ENCODE results near the gene INSR.
"Not testable (repeated sequence)": the region's sequence is repeated elsewhere in the genome, so short reads cannot be mapped to it uniquely, and the experiment has no call there.

INSR gene

DNA sequence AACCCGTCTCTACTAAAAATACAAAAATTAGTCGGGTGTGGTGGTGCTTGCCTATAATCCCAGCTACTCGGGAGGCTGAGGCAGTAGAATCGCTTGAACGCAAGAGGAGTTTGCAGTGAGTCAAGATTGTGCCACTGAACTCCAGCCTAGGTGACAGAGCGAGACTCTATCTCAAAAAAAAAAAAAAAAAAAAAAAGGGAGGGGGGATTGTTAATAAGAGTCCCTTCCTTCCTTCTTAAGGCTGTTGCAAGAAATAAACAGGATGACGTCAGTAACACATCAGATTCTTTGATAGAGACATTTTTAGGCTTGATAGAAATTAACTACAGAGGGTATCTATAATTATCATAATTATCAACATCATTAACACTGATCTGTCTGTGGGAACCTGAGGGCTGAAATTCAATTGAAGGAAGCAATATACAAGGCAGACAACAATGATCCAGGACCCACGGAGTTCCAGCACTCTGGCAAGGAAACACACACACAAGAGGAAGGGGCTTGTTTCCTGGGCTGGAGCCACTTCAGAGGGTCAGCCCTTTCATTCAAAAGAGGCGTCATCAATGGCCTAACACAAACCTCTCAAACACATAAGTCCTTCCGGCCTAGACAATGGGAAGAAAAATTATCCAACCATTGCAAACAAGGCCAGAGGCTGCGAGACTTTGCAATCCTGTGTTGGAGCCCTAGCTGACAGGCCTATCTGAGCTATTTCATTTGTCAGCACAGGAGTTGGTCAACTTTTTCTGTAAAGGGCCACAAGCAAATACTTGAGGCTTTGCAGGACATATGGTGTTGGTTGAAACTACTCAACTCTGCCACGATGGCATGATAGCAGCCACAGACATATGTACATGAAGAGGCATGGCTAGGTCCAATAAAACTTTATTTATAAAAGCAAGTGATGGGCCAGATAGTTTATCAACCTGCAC, 105.2 kb downstream of the INSR start:
- DNase-seq, result no peak

DNA sequence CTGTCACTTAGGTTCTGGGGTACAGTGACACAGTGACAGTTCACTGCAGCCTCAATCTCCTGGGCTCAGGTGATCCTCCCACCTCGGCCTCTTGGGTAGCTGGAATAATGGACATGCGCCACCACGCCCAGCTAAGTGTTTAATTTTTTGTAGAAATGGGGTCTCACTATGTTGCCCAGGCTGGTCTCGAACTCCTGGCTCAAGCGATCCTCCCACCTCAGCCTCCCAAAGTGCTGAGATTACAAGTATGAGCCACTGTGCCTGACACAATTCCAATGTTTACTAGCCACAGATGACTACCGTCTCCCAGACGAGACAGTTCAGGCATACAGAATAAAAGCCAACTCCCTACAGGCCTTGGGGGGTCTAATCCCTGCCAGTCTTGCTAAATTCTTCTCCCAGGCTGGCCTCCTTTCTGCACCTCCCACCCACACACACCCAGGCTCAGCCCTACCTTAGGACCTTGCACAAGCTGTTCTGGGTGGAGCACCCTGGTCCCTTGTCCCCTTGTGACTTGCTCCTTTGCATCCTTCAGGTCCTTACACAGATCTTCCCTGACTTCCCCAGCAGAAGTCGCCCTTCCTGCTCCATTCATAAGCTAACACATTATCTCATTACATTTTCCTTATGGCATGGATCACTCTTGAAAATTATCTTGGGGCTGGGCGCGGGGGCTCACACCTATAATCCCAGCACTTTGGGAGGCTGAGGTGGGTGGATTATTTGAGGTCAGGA, 106.4 kb downstream of the INSR start:
- no peak for DNase-seq

DNA sequence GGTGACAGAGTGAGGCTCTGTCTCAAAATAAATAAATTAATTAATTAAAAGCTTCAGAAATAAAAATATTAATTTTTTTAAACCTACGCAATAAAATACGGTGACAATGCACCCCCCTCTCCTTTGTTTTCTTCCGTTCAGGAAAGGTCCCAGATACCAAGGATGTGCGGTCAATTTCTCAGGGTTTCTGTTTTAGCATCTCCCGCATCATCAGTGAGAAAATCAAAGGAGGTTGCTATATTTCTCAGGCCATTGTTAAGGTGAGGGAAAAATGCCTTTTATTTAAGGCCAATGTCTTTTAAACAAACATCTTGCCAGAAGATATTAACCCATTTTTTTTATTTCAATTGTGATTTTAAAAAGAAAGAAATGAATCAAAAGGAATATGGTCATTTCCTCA, 111.7 kb downstream of the INSR start:
- no peak for DNase-seq

DNA sequence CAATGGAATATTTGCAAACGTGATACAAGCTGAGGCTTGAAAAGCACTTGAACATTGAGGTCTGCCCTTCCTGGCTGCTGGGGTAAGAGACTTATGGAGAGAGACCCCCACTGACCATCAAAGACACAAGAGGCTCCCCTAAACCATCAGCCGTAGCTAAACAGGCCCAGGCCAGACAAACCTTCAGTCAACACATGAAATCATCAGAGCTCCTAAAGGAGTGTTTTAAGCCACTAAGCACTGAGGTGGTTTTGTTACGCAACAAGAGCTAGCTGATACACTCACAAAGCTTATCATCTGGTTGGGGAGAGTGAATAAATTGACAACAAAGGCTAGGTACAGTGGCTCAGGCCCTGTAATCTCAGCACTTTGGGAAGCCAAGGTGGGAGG, 114.3 kb downstream of the INSR start:
- DNase-seq, result no peak

DNA sequence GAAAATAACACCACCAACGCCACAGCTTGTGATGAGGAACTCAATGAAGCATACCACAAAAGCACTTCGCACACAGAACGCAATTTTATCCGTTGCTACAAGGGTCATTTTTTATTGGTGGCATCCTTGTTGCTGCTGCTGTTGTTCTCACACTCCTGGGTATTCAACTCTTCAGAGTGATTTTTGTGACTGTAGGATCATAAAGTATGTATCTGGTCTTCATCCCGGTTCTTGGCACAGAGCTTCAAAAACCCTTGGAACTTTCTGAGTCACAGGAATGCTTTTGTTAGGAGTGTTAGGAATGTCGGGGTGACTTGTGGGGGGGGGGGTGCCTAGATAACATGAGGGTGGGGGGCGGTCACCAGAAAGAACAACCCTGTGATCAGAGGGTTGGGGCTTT, 116.3 kb downstream of the INSR start:
- no peak for DNase-seq

DNA sequence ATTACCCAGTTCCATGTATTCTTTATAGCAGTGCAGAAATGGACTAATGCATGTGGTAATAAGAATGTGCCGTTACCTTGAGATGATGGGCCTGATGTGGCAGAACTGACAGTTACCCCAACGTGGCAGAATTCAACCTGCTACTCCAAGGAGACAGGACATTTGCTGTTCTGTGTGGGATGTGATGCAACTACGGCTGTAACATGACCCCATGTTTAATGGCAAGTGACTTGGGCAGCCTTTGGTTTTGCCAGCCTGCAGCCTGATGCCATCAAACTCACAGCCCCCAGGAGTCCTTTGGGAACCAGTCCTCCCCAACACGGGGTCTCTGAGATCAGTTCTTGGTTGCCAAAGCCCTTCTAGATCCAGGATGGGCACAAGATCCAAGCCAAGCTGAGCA, 117.4 kb downstream of the INSR start:
- no peak for DNase-seq

DNA sequence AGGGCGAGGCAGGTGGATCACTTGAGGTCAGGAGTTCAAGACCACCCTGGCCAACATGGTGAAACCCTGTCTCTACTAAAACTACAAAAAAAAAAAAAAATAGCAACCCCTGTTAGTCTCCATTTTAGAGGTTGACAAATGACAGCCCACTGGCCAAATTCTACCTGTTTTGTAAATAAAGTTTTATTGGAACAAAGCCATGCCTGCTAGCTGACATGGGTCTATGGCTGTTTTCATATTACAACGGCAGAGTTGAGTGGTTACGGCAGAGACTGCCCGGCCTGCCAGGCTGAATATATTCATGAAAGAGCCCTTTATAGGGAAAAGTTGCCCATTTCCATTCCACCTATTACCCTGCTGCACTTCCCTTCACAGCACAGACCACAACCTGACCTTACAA, 121.4 kb downstream of the INSR start:
- no peak for DNase-seq

DNA sequence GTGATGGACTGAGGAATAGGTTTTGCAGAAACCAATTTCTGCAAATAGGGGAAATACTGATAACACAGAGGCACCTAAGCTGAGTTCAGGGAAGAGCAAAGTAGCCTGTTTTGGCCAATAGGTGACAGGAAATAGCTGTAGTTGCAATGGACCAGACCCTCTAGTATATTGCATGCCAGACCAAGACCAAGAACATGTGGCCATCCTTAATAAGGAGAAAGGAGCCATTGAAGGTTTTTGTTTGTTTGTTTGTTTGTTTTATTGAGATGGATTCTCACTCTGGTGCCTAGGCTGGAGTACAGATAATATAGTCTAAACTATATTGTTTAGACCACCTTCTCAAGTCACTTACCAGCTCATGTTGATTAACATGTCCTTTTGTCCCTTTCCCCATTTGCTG, 123.2 kb downstream of the INSR start:
- no peak for DNase-seq

DNA sequence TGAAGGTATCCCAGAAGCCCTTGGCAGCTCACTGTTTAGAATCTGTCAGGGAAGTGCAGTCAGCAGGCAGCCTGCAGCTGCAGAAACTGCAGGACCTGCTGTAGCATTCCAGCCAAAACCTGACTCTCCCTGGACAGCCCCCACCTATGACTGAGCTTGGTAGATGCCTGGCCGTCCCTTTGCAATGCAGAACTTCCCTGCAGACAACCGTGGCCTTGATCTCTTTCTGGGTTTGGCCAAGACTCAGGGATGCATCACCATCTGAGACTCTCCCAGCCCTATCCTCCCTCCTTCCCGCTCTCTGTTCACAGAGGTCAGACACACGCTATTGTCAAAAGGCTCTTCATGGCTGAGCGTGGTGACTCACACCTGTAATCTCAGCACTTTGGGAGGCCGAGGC, 125.3 kb downstream of the INSR start:
- DNase-seq, result no peak

DNA sequence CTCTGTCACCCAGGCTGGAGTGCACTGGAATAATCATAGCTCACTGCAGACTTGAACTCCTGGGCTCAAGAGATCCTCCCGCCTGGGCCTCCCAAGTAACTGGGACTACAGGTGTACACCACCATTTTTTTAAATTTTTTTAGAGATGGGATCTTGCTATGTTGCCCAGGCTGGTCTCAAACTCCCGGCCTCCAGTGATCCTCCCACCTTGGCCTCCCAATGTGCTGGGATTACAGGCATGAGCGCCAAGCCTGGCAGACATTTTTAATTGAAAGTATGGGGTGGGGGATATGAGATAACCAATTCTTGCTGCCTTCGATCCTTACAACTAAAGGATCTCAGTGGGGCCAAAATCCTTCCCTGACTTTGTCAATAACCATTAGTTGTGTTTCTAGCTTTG, 132.9 kb downstream of the INSR start:
- no peak for DNase-seq

DNA sequence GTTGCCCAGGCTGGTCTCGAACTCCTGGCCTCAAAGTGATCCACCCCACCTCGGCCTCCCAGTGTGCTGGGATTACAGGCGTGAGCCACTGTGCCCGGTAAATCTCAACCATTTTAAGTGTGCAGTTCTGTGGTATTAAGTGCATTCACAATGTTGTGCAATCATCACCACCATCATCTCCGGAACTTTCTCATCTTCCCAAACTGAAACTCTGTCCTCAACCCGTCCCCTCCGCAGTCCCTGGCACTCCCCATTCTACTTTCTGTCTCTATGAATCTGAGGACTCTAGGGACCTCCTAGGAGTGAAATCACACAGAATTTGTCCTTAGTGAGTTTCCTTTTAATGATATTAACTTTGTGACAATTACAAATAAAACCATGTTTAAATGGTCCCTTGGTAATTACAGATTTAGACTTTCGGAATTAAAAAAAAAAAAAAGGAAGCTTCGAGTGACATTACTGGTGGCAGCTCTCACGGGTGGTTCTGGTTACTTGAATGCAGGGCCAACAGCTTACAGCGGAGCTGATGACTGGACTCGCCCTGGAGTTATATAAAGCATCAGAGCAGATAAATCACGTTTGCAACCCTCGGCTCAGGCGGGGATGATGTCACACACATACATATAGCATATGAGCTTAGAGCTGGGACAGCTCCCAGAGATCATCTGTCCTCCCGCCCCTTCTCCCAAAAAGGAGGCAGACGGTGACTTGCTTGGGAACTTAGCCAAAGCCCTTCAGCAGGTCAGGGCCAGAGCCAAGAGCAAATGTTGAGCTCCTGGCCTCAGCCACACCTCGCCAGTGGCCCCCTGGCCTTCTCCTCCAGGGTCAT, 134.9 kb downstream of the INSR start:
- DNase-seq, result no peak

DNA sequence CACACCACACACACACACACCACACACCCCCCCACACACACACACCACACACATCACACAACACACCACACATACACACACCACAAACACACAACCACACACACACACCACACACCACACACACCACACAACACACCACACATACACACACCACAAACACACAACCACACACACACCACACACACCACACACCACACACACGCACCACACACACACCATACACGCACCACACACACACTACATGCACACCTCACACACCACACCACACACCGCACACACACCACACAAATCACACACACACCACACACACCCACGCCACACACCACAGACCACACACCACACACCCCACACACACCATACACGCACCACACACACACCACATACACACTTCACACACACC, 141.2 kb downstream of the INSR start:
- DNase-seq, result no peak

DNA sequence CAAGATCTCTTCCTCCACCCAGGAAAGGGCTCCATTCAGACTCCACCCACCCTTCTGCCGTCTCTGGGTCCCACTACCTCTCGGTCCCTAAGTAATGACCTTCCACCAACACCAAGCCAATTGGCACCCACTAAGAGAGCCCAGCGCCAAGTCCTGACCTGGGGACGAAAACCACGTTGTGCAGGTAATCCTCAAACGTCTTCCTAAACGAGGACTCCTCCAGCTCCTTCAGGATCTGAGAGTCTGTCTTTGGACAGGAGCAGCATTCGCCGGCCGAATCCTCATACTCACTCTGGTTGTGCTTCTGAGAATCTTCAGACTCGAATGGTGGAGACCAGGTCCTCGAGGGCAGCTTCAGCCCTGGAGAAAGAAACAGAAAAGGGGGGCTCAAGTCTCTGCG, 141.6 kb downstream of the INSR start:
- DNase-seq, result no peak

DNA sequence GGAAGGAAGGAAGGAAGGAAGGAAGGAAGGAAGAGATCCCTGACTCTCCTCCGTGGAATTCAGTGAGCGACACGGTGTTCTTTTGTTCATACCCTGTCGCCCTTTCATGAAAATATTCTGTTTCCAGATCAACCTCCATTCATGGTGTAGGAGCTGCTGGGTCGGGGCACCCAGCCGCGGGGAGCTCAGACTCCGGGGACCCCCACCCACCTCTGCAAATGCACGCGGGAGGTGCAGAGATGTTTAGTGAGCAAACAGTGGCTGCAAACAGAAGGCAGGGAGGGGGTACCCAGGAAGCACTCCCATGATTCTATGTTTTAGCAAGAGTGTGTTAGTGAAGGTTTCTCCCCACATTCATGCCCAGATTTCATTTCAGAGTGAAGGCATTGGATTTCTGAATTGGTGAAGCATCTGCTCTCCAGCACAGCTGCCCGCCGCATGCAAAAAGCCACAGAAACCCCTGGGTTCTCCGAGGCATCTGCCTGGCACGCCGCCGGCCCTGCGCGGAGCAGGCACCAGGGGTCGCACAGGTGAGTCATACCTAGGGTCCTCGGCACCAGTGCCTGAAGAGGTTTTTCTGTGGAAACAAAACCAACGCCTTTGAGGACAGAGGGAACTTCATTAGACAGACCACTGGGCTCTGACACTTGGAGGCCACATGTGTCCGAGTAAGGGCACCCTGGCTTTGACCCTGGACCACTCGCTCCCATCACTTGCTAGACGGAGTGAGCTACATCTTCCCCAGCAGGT, 144.1 kb downstream of the INSR start:
- DNase-seq, result no peak

DNA sequence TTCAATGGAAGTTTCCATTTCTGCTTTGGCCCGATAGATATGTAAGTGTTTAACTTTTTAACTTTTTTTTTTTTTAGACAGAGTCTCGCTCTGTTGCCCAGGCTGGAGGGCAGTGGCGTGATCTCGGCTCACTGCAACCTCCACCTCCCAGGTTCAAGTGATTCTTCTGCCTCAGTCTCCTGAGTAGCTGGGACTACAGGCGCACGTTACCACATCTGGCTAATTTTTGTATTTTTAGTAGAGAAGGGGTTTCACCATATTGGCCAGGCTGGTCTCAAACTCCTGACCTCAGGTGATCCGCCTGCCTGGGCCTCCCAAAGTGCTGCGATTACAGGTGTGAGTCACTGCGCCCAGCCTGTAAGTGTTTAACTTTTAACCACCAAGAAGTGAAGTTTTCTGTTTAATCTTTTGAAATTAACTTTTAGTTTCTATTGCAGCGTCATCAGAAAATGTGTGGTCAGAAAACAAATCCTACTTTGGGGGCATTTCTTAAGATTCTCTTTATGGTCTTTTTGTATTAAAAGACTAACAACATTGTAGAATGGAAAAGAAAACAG, 147.0 kb downstream of the INSR start:
- not testable (repeated sequence) for DNase-seq

DNA sequence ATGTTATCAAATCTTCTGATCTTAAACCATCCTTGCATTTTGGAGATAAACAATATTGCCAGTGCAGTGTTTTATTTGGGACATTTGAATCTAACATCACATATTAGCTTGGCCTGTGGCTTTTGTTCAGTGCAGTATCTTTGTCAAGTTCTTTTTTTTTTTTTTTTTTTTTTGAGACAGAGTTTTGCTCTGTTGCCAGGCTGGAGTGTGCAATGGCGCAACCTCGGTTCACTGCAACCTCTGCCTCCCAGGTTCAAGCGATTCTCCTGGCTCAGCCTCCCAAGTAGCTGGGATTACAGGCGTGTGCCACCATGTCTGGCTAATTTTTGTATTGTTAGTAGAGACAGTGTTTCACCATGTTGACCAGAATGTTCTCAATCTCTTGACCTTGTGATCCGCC, 148.1 kb downstream of the INSR start:
- DNase-seq, result not testable (repeated sequence)

DNA sequence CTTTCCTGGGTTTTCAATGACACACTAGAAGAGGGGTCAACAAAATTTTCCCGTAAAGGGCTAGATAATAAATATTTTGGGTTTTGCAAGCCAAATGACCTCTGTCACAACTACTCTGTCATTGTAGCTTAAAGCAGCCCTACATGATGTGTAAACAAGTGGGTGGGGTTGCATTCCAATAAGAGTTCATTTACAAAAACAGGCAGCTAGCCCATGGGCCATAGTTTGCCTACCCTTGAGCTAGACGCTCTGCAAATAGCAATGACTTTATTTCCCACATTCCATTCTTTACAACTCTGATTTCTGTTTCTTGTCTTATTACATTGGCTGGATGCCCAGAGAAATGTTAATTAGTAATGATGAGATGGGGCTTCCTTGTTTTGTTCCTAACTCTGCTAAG, 148.7 kb downstream of the INSR start:
- no peak for DNase-seq

DNA sequence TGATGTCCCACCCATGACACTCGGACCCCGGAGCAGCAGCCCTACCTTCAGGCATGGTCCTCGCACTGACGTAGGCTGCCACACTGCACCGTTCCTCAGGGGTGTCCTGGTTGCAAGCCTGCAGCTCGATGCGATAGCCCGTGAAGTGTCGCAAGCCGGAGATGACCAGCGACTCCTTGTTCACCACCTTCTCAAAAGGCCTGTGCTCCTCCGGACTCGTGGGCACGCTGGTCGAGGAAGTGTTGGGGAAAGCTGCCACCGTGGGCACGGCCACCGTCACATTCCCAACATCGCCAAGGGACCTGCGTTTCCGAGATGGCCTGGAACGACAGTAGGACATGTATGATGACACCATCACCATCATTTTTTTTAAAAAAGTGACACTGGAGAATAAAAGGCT, 151.4 kb downstream of the INSR start:
- DNase-seq, result no peak

DNA sequence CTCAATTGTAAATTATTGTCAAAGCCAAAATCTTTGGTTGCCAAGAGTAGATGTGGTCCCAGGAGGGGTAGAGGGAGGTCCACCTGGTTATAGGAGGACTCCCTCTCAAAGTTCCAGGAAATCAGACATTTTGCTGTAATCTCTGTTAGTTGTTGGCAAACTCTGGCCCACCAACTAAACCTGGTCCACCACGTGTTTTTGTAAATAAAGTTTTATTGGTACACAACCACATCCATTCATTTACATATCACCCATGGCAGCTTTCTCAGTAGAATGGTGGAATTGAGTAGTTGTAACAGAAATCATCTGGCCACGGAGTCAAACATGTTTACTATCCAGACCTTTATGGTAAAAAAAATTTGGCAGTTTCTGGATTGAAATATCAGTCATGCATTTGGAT, 154.1 kb downstream of the INSR start:
- no peak for DNase-seq

DNA sequence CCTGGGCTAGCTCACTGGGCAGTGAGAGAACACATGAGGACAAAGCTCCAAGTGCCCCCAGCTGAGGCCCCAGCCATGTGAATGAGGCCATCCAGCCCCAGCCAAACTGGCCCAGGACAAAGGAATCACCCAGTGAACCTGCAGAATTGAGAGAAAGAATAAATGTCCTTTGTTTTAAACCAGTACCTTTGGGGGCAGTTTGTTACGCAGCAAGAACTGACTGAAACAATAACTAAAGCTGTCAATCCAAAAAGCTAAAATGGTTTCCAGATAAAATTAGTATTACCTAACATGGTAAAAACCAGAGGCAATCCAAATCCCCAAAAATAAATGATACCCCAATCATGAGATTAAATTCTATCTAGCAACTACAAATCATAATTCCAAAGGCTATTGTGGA, 155.1 kb downstream of the INSR start:
- DNase-seq, result no peak

DNA sequence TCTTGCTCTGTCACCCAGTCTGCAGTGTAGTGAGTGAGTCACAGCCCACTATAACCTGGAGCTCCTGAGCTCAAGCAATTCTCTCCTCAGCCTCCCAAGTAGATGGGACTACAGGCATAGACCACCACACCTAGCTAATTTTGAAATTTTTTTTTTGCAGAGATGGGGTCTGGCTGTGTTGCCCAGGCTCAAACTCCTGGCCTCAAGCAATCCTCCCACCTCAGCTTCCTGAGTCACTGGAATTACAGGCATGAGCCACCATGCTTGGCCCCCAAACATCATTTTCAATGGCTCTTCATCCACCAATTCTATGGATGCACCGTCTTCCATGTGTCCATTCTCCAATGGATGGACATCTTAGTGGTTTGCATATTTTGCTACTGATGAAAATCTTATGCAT, 155.8 kb downstream of the INSR start:
- DNase-seq, result no peak

DNA sequence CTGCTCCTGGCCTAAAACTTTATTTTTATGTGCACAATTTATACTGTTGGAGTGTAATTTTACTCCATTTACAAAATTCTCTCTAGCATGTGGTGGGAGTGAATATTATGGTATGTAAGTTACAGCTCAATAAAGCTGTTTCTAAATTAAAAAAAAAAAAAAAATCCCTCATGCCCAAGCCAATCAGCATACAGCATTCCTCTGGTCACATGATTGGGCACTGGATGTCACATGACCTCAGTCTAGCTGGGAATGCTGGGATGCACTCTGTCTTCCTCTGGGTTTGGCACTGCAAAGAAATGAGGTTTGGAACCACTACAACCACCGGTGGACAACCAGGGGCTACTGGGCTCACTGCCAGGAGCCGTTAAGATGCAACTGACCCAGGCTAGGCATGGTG, 157.1 kb downstream of the INSR start:
- DNase-seq, result no peak

Measured in CD4-positive, alpha-beta T cell treated with Interleukin-17A for 1 hour (primary cell).